IPS-NIHi7 (cell line): ENCODE data around the gene STARD10.
"Not testable (repeated sequence)": the region's sequence is repeated elsewhere in the genome, so short reads cannot be mapped to it uniquely, and the experiment has no call there.

ENCODE experiments used
- DNase-seq: peaks from one replicate; pipeline ENCODE4 v3.0.0; 2012; ENCODE audit warnings: mixed read lengths; ENCODE audit errors: extremely low spot score

Gene STARD10

GRCh38 chr11:72793425-72794367 is at the start of gene STARD10:
TSS of gene STARD10 (minus strand) at chr11:72794047. CDS start at chr11:72781181, 12,866 bp downstream.
- peak; percentile 97 for DNase-seq

- no peak for DNase-seq
Measured at GRCh38 chr11:72842653-72843330, 48.9 kb upstream of the STARD10 start.

- DNase-seq, result no peak
Measured at GRCh38 chr11:72842126-72842525, 48.3 kb upstream of the STARD10 start.

GRCh38 chr11:72841397-72841796 is 47.5 kb upstream of the STARD10 start:
- DNase-seq, result no peak

GRCh38 chr11:72840780-72841179 is 46.9 kb upstream of the STARD10 start:
- no peak for DNase-seq

GRCh38 chr11:72838691-72839305 is 45.0 kb upstream of the STARD10 start:
- no peak for DNase-seq

GRCh38 chr11:72836111-72836510 is 42.3 kb upstream of the STARD10 start:
- no peak for DNase-seq

- DNase-seq, result no peak
Measured at GRCh38 chr11:72834905-72835304, 41.1 kb upstream of the STARD10 start.

- no peak for DNase-seq
Measured at GRCh38 chr11:72833811-72834493, 40.1 kb upstream of the STARD10 start.

GRCh38 chr11:72833083-72833733 is 39.4 kb upstream of the STARD10 start:
- no peak for DNase-seq

GRCh38 chr11:72832301-72833082 is 38.6 kb upstream of the STARD10 start:
- DNase-seq, result no peak

GRCh38 chr11:72831521-72832300 is 37.9 kb upstream of the STARD10 start:
- DNase-seq, result peak; percentile 85

GRCh38 chr11:72829884-72830533 is 36.2 kb upstream of the STARD10 start:
- DNase-seq, result no peak

GRCh38 chr11:72829178-72829577 is 35.3 kb upstream of the STARD10 start:
- no peak for DNase-seq

GRCh38 chr11:72828692-72829101 is 34.9 kb upstream of the STARD10 start:
- DNase-seq, result no peak

GRCh38 chr11:72828081-72828567 is 34.3 kb upstream of the STARD10 start:
- DNase-seq, result no peak

GRCh38 chr11:72827656-72828055 is 33.8 kb upstream of the STARD10 start:
- not testable (repeated sequence) for DNase-seq

GRCh38 chr11:72826942-72827480 is 33.2 kb upstream of the STARD10 start:
- DNase-seq, result no peak
